GM21825 (cell line): ENCODE measurements around the gene HTR5A.

Source experiments
- ATAC-seq: cut with Tn5 transposase; IDR thresholded peaks from one replicate; pipeline ENCODE4 v1.9.1; 2021; ENCODE audit warnings: mild to moderate bottlenecking, moderate library complexity; ENCODE audit not compliant: unreplicated experiment

The HTR5A gene

DNA sequence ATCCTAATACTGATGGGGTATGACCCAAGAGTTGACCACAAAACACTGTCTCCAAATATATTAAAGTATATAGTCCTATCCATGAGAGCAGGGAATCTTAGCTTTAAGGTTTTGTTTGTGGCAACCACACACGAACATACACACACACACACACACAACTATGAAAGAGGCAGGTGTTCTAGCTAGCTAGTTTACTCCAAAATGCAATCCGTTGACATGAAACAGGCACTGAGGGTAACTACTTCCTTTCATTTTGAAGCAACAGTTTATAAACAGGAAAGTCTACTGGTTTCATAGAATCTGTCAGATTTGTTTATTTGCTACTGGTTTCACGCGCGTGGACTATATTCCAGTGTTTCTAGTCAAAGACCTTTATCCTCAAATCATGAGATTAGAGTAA lies 14.8 kb downstream of the HTR5A start:
- ATAC-seq: no peak

DNA sequence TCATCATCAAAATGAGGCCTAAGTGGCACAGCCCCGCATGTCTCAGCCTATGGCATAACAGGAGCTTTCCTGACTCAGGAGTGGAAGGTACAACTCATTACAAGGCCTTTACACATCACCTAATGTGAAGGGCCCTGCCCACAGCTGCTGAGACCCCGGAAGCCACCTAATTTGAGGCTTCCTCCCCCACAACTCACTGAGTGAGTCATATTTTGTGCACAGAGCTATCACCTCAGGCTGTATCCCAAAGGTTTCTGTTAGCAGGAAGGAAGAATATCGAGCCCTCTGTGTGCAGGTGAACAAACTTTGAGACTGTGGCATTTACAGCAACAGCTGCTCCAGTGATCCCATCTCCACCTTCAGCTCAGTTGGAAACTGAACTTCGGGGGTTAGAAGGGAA lies 20.6 kb downstream of the HTR5A start:
- no peak for ATAC-seq

DNA sequence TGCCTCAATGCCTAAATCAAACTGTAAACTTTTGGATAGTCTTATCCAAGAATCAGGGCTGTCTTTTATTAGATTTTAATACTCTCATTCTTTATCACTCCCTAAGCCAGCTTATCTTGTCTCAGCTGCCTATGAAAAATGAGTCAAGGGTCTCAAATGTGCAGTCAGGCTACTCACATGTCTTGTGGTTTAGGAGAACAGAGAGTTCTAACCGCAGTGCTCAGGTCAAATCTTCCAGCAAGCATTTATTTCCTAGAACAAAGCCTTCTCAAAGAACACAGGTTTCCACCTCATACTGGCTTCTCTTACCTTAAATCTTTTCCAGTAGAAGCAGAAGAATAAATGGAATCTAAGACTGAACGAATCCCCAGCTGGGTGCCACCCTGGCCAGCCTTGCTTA lies 23.5 kb downstream of the HTR5A start:
- ATAC-seq: no peak

DNA sequence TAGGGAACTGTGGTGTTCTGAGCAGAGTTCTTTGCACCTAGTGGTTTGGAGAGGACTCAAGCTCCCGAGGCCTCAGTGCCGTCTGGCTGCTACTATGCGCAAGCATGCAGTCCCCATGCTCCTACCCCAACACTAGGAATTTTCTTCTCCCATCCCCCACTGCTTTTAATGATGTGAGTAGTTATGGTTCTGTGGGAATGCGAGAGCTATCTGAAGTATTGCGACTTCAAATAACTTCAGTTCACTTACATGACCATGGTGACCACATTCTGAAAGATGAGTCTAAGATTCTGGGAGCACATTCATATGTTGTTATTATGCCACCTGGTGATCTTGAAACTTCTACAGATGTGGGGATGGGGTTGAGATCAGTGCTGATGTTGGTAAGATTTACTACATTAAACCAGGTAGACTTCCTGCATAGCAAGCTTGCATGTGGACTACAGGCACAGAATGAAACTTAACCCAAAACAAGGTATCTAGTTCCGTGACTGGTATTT lies 24.6 kb downstream of the HTR5A start:
- no peak for ATAC-seq

DNA sequence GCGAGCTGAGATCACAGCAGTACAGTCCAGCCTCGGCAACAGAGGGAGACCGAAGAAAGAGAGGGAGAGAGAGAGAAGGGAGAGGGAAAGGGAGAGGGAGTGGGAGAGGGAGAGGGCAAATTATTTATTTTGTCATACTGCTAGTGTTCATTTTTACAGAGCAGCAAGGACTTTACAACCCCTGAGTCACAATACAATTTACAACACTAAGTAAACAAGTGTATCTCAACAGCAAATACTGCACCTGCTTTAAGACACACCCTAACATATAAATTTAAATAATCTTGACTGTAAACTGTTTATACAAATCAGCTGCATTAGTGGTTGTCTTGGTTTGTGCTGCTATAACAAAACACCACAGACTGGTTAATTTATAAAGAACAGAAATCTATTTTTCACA lies 27.2 kb downstream of the HTR5A start:
- no peak for ATAC-seq

DNA sequence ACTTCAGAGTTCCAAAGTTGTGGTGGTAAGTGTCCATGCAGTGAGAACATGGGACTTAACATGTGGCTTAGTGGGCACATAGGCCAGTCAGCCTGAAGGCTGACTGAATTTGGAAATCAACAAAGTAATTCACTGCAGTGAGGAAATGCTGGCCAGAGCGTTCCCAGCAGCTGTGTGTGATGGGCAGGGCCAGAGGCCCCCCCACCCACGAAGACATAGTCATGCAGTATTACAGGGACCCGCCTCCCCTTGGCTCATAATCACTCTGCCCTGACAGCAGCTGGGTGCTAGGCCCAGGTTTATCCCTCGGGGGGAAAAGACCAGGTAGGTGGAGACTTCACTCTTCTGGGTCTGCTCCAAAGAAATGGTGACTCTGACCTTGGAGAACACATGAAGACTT lies 33.7 kb downstream of the HTR5A start:
- no peak for ATAC-seq

DNA sequence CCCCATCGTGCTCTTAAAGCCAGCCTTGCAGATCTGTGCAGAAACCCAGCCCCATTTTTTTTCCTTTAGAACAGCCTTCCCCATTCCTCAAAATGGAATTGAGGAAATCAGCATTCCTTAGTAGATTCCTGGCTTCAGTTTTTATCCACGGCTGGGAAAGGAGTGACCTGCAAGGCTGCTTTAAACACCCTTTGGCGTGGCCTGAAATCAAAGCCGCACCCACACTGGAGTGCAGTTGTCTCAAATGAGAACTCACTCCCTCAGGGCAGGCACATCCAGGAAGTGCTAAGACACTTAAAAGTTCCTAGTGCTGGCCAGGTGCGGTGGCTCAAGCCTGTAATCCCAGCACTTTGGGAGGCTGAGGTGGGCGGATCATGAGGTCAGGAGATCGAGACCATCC lies 34.8 kb downstream of the HTR5A start:
- ATAC-seq: no peak

DNA sequence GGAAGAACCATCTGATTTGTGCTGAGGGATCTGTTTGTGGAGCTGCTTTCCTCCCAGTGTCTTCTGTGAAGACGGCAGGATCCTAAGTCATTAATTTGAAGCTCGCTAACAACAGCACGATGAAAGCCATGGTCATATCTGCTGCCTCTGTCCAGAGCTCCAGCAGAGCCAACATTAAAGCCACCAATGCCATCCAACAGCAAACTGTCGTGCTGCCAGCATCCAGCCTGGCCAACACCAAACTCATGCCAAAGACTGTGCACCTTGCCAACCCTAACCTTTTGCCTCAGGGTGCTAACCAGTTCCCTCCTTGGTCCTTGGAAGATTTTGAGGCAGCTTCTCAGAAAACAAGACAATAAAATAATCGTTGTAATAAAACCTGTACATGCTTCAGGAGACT lies 36.2 kb downstream of the HTR5A start:
- no peak for ATAC-seq

DNA sequence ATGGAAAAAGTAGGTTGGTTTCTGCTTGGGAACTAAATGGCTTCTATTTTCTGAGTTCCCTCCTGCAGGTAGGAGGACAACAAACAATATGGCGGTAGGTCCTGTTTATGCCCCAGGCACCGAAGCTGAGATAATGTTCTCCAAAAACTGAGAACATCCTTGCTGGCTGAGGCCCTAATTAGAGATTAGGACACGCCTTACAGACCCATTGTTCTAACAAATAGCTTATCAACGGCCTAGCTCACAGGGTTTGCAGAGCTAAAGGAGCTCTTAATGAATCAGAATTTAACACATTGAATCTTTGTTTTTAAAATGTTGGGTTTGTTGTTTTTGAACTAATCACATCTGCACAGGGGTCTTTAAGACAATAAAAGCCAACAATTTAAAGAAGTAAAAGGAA lies 37.0 kb downstream of the HTR5A start:
- ATAC-seq: no peak

DNA sequence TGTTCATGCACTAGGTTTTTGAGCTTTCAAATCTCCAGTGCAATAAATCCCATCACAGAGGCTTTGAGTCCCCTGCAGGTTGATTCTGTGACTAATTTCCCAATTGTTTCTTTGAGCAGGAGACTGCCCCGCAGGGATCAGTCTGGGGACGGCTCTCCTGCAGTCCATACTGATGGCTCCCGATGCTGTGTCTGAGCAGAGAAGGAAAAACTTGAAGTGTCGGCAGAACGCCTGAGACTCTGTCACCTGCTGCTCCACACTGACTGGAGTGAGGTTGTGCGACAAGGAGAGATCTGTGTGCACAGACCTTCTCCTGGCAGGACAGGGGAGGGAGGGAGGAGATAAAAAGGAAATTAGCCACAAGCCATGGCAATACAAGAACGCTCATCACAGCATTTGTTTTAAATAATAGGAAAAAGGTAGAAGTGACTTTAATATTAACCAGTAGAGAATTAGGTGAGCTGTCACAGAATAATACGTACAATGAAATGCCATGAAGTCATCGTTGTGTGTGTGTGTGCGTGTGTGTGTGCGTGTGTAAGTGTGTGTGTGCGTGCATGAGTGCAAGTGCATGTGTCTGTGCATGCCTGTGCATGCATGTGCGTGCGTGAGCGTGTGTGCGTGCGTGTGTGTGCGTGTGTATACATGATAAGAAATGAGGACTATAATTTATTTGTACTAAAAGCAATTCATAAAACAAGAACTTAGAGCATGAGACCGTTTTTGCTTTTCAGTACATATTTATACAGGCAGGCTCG lies 38.2 kb downstream of the HTR5A start:
- ATAC-seq: no peak

DNA sequence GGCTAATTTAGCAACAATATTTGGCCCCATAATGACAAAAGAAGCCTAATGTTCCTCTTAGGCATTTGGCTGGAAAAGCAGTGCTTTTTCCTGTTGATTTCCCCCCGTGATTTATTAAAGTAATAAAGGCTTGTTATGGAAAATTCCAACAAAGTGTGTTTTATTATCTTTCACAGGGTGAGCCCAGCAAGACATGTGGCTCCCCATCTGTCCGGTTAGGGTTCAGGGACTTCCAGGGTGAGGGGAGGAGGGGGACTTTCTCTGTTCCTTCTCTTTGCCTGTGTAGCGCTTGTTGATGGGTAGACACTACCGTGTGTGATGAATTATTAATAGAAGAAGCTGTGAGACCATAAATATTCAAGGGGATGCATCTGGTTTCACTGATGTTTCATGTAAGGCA lies 39.0 kb downstream of the HTR5A start:
- ATAC-seq: no peak

DNA sequence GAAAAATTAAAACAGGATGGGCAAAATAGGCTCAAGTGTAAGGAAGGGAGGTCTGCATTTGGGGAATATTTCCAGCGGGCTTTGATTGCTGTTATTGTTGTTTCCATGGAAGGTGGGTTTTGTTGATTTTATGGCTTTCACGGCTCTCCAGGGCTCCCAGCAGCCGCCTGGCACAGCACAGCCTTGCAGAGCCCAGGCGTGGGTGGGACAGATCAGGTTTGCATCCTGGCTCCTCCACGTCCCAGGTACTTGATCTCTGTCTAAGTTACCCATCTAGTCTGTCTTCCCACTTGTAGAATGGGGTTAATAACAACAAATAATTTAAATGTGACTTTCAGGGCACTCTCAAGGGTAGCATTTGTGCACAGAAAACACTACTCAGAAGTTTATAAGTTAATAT lies 45.2 kb downstream of the HTR5A start:
- ATAC-seq: no peak

DNA sequence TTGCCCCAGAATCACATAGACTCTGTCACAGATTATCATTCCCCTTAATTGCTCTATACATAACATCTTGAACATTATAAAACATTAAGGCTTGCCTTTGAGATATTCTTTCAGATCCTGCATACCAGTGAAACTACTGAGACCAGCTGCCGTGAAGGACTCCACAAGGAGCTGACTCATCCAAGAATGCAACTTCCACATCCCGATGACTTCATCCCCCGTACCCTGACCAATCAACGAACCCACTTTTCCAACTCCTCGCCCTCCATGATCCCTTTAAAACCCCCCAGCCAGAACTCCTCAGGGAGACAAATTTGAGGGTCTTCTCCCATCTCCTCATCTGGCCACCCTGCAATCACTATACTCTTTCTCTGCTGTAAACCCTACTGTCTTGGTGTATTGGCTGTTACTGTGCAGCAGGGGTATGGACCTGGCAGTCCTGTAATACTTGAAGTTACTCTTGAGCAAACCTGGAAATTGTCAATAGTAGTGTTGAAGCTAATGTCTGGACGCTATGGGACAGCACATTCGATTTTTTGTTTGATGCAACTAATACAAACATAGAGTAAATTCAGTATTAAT lies 49.8 kb downstream of the HTR5A start:
- no peak for ATAC-seq

DNA sequence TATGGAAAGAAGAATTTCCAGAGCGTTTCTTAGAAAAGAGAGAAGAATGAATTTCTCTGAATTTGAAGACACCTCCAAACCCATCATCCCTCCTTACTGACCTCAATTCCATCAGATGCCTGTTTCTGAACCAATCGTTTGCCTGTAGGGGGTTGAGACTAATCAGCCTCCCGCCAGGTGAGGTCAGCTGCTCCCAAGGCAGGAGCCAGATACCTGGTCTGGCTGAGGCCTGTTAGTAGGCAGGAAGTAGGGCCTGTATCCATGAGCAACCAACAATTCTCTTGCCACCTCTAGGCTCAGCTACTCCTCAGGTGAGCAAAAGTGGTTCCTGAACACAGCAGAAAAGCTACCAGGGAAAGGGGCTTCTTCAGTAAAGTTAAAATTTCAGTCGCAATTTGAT lies 50.3 kb downstream of the HTR5A start:
- ATAC-seq: no peak

DNA sequence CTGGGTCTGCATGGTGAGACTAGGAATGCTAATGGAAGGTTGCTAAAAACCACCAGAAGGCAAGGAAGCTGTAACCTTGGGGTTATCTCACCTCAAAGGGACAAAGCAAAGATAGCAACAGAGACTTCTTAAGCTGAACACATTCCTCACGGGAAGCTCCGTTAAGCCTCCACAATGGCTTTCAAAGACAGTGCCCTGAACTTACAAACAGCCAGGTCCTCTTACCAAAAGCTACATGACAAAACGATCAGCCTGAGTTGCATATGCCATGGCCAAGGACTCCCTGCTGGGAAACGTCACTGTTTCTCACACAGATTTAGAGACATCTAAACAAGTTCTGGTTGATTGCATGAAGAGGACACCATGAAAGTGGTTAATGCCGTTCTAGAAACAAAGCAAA lies 52.7 kb downstream of the HTR5A start:
- no peak for ATAC-seq

DNA sequence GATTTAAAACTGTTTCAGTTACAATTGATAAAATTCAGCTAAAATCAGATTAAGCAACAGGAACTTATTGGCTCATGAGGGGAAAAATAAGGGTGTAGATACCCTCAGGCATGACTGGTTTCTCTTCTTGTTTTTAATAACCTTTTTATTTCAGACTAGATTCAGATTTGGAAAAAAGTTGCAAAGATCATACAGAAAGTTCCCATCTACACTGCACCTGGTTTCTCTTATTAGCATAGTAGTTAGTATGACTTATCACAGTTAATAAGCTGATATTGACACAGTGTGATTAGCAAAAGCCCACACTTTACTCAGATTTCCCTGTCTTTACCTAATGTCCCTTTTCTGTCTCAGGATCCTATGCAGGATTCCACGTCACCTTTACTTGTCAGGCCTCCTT lies 53.3 kb downstream of the HTR5A start:
- ATAC-seq: no peak

DNA sequence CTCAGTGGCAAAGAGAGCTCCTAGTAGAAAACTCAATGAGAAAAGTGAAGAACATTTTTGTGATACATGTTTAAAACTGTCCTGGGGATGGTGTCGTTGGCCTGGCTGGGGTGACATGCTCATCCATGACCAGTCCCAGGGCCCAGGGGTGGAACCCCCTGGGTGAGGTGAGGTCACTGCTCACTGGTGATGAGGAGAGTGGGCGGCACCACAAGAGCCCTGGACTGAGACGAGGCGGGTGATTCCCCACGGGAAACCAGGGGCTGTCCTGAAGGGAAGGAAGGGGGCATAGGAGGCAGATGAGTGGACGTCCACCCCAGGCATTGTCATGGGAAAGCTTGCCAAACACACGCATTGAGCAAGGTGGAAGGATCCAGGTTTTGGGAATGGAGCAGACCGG lies 54.6 kb downstream of the HTR5A start:
- no peak for ATAC-seq

DNA sequence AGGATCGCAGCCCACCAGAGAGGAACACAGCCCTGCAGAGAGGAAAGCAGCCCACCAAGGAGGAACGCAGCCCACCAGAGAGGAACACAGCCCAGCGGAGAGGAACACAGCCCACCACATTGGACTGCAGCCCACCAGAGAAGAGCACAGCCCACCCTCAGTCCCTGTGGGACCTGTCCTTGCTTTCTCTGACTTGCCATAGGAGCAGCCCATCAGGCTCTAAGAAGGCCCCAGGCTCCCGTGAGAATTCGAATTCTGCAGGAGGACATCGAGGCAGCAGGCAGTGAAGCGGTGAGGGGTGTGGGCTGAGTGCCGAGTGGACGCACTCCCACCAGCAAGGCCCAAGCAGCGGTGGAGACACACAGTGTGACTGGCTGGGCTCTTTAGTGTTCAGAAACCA lies 59.1 kb downstream of the HTR5A start:
- no peak for ATAC-seq

DNA sequence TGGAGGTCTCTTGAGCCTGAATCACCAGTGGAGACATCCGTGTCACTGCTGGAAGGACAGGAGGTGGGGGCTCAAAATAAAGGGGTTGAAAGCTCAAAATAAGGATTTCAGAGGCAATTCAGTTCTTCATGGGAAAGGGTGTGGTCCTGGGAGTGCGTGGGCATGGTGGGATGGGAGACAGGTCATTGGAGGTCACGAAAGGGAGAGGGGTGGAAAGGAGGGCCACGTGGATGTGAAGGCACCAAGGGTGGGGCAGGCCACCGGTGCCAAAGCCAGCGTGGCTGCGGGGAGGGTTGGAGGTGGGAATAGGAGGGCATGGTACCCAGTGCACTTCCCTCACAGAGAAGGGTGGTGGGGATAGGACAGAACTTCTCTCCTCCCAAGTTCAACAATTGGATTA lies 59.7 kb downstream of the HTR5A start:
- no peak for ATAC-seq

DNA sequence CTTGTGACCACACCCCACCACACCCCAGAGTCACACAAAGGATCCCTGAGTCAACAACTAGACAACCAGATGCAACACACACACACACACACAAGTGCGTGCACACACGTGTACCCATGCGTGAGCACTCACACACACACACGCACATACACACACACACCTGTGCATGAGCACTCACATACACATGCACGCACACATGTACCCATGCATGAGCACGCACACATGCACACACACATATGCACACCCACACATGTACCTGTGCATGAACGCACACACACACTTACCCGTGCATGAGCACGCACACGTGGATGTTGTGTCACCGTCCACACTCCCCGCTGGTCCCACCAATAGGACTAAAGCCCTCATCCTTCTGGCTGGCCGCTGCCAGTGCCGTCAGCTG lies 60.4 kb downstream of the HTR5A start:
- no peak for ATAC-seq

DNA sequence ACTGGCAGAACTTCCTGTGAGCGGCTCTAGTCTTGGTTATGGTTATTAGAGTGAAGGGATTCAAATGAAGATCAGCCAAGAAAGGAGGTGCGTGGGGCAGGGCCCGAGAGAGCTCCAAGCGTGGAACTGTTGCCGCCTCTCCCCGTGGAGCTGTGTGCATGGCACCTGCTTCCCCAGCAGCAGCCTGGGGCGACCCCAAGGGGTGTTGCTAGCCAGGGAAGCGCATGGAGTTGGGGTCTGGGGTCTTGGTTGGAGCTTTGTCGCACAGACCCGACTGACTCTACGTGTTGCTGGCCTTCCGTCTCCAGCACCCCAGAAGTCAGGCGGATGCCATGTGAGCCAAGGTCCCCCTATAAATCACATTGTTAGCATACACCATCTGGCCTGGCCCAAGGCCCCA lies 61.0 kb downstream of the HTR5A start:
- ATAC-seq: no peak

DNA sequence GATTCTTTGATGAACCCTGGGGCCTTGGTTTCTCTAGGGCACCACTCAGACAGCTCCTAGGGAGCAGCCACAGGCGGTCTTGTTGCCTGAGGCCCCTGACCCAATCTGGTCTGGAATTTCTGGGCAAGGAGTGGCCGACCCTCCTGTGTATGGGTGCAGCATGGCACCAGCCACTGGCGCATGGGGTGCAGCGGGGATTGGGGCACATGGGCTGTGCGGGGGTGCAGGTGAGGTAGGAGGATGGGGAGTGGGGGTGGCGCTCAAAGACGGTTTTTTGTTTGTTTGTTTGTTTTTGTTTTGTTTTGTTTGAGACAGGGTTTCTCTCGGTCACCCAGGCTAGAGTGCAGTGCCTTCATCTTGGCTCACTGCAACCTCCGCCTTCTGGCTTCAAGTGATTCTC lies 62.3 kb downstream of the HTR5A start:
- no peak for ATAC-seq
